COR-L47 (cell line): Measurements from ENCODE around the gene MOCS2.

Source experiments
- DNase-seq: peaks from one replicate; lab custom pipeline; 2025; lab: John Stamatoyannopoulos, UW

MOCS2 gene

GRCh38 chr5:53092242-53092641, 17.3 kb downstream of the MOCS2 start:
- no peak for DNase-seq

GRCh38 chr5:53091289-53091688, 18.3 kb downstream of the MOCS2 start:
- DNase-seq = no peak

- no peak for DNase-seq
These were observed 19.3 kb downstream of the MOCS2 start for GRCh38 chr5:53090229-53090628.

- no peak for DNase-seq
These were observed 20.0 kb downstream of the MOCS2 start for GRCh38 chr5:53089481-53089991.

- no peak for DNase-seq
These were observed 21.9 kb downstream of the MOCS2 start for GRCh38 chr5:53087621-53088121.

- no peak for DNase-seq
These were observed 22.4 kb downstream of the MOCS2 start for GRCh38 chr5:53087171-53087570.

GRCh38 chr5:53084546-53085255, 24.9 kb downstream of the MOCS2 start:
- no peak for DNase-seq

GRCh38 chr5:53083927-53084326, 25.6 kb downstream of the MOCS2 start:
- no peak for DNase-seq

- DNase-seq = no peak
These were observed 29.3 kb downstream of the MOCS2 start for GRCh38 chr5:53080271-53080670.

GRCh38 chr5:53076014-53076583, 33.5 kb downstream of the MOCS2 start:
- no peak for DNase-seq

- DNase-seq = no peak
These were observed 36.2 kb downstream of the MOCS2 start for GRCh38 chr5:53073348-53073747.

- DNase-seq = no peak
These were observed 37.8 kb downstream of the MOCS2 start for GRCh38 chr5:53071738-53072137.

- no peak for DNase-seq
These were observed 38.3 kb downstream of the MOCS2 start for GRCh38 chr5:53071298-53071697.

GRCh38 chr5:53069626-53070025, 39.9 kb downstream of the MOCS2 start:
- no peak for DNase-seq

GRCh38 chr5:53068291-53068836, 41.2 kb downstream of the MOCS2 start:
- DNase-seq = no peak

- no peak for DNase-seq
These were observed 41.9 kb downstream of the MOCS2 start for GRCh38 chr5:53067641-53068040.

GRCh38 chr5:53066088-53066487, 43.5 kb downstream of the MOCS2 start:
- no peak for DNase-seq

GRCh38 chr5:53063791-53064190, 45.8 kb downstream of the MOCS2 start:
- DNase-seq = no peak

GRCh38 chr5:53063176-53063575, 46.4 kb downstream of the MOCS2 start:
- no peak for DNase-seq

- no peak for DNase-seq
These were observed 50.3 kb downstream of the MOCS2 start for GRCh38 chr5:53059281-53059680.

GRCh38 chr5:53055365-53055764, 54.2 kb downstream of the MOCS2 start:
- DNase-seq = no peak

- no peak for DNase-seq
These were observed 56.2 kb downstream of the MOCS2 start for GRCh38 chr5:53053364-53053763.

- DNase-seq = no peak
These were observed 57.1 kb downstream of the MOCS2 start for GRCh38 chr5:53052499-53052898.
